H4 (cell line): ENCODE data around the gene MMP27. TPM values are rescaled to one million over a fixed set of nuclear protein-coding genes. Genes with fewer than 3 reads are reported as not detected.

ENCODE experiments used
- DNase-seq: peaks from one replicate; pipeline ENCODE4 v3.0.0-alpha.2; 2015; ENCODE audit warnings: low spot score
- total RNA-seq: library from RNA; depleted of rRNA; stranded (reverse); fragments of >200 nt; shearing (Covaris generic); gene quantifications from 2 replicates; pipeline ENCODE4 v1.2.3, GENCODE V29; 2014

Gene MMP27
- total RNA-seq, 1 experiment from 2014 or later: not detected

DNA sequence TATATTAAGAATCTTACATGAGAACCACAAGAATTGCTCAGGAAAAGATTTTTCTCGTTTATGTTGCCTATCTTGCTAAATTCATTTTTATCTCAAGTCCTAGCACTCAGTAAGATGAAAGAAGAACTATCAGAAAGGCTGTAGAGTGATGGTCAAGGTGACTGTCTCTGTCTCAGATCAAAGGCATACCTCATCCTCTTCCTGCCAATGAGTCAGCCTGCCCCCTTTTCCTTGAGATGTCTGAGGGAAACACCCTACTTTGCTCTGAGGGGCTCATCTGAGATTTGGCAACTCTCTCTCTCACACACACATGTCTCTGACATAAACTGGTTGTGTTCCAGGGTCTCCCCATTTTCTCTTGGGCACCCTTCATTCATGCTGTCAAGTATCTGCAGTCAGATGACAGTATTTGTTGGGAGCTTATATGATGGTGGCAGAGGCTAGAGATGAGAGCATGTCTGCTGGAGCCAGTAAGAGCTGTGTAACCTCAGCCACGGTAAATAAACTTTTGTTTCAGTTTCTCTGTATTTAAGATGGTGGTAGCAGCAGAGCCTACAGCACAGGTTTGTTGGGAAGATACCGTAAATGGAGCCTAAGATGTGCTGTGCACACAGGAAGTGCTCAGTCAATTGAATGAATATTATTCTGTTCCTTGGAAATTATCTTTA is 1.6 kb downstream of the MMP27 start:
- no peak for DNase-seq

GRCh38 chr11:102695201-102695600 is 10.4 kb downstream of the MMP27 start:
- no peak for DNase-seq

- no peak for DNase-seq
Measured at GRCh38 chr11:102685754-102686153, 19.8 kb downstream of the MMP27 start.

- DNase-seq: no peak
Measured at GRCh38 chr11:102685338-102685737, 20.2 kb downstream of the MMP27 start.

- DNase-seq: no peak
Measured at GRCh38 chr11:102683277-102683676, 22.3 kb downstream of the MMP27 start.

DNA sequence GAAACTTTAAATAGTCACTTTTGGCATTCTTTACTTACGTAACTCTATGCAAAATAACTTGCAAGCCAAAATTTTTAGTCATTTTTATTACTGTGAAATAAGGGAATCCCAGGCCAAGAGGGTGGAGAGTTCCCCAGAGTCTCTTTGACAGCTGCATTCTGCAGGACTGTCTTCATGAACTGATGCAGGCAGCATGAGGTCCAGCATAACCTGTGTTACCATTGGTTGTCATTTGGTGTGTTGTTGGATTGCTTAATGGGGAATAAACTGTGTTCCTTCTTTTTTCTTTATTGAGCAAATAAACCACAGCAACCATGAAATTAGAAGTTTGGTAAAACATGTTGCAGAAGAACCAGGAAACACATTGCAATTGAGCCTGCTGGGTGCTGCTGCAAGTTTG is 24.6 kb downstream of the MMP27 start:
- no peak for DNase-seq

DNA sequence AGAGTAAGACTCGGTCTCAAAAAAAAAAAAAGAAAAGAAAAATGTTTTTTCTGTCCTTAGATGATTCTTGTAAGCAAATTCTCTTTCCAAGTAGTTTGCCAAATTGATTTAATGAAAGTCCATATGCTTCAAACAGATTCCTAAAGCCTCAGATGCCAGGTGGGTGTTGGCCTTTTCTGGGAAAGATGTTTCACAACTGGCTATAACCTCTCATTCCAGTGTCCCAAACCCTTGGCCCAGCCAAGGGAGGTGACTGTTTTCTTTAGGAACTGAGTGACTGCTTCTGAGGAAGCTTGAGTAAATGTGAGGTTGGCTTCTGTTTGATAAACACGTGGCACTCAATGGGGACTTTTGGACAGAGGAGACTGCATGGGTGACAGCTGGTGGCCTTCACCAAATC is 27.5 kb downstream of the MMP27 start:
- DNase-seq: no peak

DNA sequence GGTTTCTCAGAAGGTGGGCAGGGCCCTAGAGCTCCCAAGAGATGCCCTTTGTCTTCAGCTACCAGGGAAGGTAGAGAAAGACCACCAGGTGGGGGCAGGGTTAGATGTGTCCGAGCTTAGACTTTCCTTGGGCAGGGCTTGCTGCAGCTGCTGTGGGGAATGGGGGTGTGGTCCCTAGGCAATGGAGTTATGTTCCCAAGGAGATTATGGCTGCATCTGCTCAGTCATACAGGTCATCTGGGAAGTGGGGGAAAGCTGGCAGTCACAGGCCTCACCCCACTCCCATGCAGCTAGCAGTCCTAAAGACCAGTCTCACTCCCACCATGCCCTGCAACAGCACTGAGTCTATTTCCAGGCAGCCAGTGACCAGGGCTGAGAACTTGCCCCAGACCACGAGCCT is 29.5 kb downstream of the MMP27 start:
- DNase-seq: no peak

DNA sequence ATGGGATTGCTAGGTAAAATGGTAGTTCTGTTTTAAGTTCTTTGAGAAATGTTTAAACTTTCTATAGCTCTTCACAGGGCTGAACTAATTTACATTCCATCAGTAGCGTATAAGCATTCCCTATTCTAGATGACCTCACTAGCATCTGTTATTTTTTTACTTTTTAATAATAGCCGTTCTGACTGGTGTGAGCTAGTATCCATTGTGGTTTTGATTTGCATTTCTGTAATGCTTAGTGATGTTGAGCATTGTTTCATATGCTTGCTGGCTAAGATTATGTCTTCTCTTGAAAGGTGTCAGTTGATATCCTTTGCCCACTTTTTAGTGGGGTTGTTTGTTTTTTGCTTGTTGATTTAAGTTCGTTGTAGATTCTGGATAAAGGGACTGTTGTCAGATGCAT is 35.9 kb downstream of the MMP27 start:
- DNase-seq: no peak

GRCh38 chr11:102666331-102666957 is 39.1 kb downstream of the MMP27 start:
- peak; percentile 52 for DNase-seq

- no peak for DNase-seq
Measured at GRCh38 chr11:102664001-102664752, 41.4 kb downstream of the MMP27 start.

DNA sequence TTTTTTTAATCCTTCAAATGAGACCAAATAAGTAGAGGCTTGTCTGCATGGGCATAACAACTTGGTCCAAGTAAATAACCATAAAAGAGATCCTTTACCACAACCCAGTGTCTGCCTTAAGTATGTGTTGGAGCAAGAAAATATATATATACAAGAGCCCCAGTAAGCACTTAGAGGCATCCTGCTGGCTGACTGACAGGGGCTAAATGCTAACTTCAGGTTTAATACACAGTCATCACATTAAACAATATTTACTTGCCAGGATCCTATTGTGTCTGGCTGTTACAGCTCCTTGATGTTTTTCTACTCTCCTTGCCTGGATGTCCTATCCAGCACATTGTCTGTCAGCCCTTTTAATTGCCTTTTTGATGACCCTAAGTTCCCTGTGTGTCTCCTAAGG is 43.0 kb downstream of the MMP27 start:
- no peak for DNase-seq

GRCh38 chr11:102661040-102661439 is 44.5 kb downstream of the MMP27 start:
- no peak for DNase-seq

DNA sequence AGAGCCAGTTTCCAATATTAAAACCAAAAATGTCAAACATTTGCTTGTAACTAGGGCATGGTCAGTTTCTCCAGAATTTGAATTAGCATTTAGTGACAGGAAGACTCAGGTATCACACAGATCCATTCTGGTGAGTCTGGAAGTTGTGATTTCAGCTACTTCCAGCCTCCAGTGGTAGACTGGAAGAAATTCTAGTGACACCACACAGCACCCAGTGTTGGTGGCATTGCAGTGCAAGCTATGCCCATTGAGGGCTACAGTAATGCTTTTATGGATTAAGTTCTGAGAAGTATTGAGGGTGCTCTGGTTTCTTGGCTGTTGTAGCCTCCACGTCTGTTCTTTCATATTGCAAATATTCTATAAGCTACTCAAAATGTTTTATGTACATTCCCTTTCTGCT is 49.0 kb downstream of the MMP27 start:
- DNase-seq: no peak

DNA sequence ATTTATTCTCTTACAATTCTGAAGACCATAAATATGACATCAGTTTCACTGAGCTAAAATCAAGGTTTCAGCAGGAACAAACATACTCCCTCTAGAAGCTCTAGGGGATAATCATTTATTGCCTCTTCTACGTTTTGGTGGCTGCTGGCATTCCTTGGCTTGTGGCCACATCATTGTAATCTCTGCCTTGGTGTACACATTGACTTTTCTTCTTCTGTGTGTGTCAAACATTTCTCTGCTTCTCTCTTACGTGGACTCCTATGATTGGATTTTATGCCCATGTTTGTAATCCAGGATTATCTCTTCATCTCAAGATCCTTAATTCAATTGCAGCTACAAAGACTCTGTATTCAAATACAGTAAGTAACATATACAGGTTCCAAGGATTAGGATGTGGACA is 50.0 kb downstream of the MMP27 start:
- no peak for DNase-seq

DNA sequence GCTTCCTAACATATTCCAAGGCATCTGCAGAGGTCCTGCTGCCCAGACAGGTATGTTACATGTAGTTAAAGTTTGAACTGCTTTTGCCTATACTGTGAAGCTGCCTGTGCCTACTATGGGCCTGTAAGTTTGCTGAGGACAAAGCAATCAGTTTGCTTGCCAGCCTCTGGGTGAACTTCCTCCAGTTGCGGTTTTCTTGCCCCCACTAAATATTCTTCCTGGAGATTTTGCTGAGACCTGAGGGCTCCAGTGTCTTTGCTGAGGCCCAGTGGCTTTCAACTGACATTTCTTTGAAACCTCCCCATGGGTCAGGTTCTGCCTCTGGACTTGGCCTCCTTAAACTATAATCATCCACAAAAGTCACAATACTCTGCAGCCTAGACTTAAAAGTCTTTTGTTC is 50.8 kb downstream of the MMP27 start:
- no peak for DNase-seq

GRCh38 chr11:102653744-102654291 is 51.8 kb downstream of the MMP27 start:
- no peak for DNase-seq

DNA sequence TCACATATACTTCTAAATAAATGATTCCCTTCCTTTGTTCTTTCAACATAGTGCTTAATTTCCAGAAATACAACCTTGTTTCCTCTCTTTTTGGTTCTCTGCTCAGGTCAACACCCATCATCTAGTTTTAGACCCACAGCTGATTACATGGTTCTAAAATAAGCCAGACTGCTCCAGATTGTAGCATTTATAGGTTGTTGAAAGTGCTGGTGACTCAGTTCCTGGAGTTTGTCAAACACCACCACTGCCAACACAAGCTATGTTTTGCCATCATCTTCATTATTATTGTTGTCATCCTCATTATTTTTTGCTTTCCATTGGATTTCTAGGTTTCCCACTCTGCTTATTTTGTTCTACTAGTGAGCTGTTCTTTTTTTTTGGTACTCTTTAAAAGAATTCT is 58.1 kb downstream of the MMP27 start:
- no peak for DNase-seq

DNA sequence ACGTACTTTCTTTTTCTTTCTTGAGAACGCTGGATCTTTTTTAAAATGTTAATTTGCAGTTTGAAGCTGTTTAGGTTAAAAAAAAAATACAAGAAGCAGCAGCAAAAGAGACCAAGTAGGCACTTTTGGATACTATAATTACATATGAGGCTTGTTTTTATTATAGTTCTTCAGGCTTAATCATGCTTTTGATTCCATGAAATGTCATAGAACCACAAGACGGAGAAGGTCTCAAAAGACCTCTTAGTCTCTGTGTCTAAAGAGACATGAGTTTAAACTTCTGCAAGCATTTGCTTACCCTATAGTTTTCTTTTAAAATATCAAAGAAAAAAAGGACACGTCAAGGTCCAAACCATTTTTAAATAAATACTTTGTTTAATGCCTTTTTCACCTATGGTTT is 61.6 kb downstream of the MMP27 start:
- DNase-seq: no peak
